Erythroblast (primary cell): ENCODE results near the gene RNF113B.

ENCODE experiments used
- GATA1 ChIP-seq: IDR thresholded peaks from 2 replicates; pipeline ENCODE4 v1.6.1; 2011; ENCODE audit warnings: low read depth, mild to moderate bottlenecking, control low read depth, low read length, moderate library complexity
- POLR2A ChIP-seq: IDR thresholded peaks from 2 replicates; pipeline ENCODE4 v1.6.1; 2011; ENCODE audit warnings: mild to moderate bottlenecking, low read length

DNA sequence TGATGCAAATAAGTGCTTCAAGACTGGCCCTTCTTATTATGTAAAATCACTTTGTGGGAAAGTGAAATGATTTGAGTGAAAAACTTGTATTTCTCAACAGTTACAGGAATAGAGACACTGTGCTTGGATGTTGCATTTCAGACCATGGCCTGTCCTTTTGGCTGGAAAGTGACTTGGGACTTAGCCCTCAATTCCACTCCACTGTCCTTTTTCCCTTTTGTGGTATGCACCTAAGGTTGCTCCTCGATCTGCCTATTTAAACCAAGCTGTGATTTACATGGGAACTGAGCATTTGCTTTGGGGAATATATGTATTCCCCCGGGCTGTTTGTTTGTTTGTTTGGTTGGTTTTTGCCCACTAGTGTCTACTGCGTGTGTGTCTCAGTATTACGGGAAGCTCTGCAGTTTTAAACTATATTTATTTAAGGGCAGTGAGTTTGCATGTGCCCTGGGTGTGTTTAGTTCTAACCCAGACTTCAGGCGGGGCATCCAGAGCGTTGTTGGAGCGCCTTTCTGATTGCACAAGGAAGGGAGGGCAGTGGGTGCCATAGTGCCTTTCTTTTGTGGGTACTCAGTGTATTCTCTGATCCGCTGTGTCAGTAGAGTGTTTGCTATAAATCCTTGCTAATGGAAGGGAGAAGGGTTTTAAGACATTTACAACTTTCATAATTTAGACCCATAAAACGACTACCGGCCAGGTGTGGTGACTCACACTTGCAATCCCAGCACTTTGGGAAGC lies 18.2 kb upstream of the RNF113B start:
- no peak for TF ChIP-seq POLR2A
- TF ChIP-seq GATA1 = no peak
